Measurements from ENCODE around the gene TOM1L2. TPM values are rescaled to one million over a fixed set of nuclear protein-coding genes. Genes with fewer than 3 reads are reported as not detected.

TOM1L2 gene
- polyA plus RNA-seq, 1 donor from 2014 or later = 40.9 TPM

DNA sequence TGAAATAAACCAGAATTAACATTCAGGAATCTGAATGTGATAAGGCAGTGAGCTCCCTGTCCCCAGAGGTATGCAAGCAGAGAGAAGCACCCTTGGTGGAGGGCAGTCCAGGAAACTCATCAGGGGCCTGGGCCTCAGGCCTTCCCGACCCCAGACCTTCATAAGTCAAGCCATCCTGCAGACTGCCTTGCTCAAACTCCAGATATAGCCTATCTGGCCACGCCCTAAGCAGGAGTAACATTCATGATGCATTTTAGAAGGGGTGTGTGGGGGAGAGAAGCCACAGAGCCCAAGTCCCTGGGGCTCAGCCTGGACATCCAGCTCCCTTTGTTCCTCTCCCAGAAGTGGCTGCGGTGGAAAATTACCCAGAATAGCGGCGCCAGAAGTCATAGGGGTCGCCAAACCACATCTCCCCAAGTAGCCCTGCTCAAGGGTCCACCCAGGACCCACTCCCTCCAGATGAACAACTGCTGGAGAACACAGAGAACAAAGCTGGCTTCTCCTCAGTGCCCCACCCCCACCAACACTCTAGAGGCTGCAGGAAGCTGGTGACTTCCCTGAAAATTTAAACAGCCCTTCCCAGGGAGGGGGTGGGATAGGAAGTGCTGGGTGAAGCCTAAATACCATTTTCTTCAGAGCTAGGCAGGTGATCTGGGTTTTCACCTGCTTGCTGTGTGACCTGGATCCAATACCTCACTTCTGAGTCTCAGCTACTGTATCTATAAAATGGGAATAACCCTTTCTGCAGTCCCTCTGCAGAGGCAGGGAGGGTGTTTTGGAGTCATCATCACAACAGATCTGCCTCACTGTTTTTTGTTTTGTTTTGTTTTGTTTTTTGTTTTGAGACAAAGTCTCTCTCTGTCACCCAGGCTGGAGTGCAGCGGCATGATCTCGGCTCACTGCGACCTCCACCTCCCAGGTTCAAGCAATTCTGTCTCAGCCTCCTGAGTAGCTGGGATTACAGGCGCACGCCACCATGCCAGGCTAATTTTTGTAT, 133.9 kb downstream of the TOM1L2 start:
- H3K36me3 ChIP-seq (ENCODE audit: insufficient read depth, low read length) = no peaks in the 10 kb centered on the region
- no peaks in the 10 kb centered on the region for H3K9me3 ChIP-seq (ENCODE audit: low read length)
- H3K79me2 ChIP-seq (replicated peaks; ENCODE audit: insufficient read depth, low read length) = peaks cover 7% of the 10 kb centered on the region
- no peak overlapping the region for H3K9ac ChIP-seq (ENCODE audit: low read length)
- H3K27me3 ChIP-seq (ENCODE audit: insufficient read depth, low read depth, low read length) = no peaks in the 10 kb centered on the region
- H4K20me1 ChIP-seq (ENCODE audit: insufficient read depth) = no peaks in the 10 kb centered on the region
- no peak overlapping the region for H3K4me2 ChIP-seq (ENCODE audit: low read length)
- no peak for TF ChIP-seq EP300 (conservative IDR thresholded peaks at IDR 0.05; ENCODE audit: poor library complexity, severe bottlenecking)
- no peak for TF ChIP-seq POLR2AphosphoS5 (IDR thresholded peaks at IDR 0.05)
- TF ChIP-seq TAF1 (IDR thresholded peaks at IDR 0.05; ENCODE audit: low read depth) = no peak
- TF ChIP-seq RAD21 (conservative IDR thresholded peaks at IDR 0.05) = no peak
- TF ChIP-seq, protein P1, sequence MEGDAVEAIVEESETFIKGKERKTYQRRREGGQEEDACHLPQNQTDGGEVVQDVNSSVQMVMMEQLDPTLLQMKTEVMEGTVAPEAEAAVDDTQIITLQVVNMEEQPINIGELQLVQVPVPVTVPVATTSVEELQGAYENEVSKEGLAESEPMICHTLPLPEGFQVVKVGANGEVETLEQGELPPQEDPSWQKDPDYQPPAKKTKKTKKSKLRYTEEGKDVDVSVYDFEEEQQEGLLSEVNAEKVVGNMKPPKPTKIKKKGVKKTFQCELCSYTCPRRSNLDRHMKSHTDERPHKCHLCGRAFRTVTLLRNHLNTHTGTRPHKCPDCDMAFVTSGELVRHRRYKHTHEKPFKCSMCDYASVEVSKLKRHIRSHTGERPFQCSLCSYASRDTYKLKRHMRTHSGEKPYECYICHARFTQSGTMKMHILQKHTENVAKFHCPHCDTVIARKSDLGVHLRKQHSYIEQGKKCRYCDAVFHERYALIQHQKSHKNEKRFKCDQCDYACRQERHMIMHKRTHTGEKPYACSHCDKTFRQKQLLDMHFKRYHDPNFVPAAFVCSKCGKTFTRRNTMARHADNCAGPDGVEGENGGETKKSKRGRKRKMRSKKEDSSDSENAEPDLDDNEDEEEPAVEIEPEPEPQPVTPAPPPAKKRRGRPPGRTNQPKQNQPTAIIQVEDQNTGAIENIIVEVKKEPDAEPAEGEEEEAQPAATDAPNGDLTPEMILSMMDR (IDR thresholded peaks at IDR 0.05; ENCODE audit: poor library complexity, severe bottlenecking) = no peak
- TF ChIP-seq MXI1 (conservative IDR thresholded peaks at IDR 0.05; ENCODE audit: poor library complexity, severe bottlenecking) = no peak
- no peak for TF ChIP-seq EZH2 (IDR thresholded peaks at IDR 0.05; ENCODE audit: borderline replicate concordance, insufficient read depth, low read length, poor library complexity, severe bottlenecking)
- TF ChIP-seq, protein P2, sequence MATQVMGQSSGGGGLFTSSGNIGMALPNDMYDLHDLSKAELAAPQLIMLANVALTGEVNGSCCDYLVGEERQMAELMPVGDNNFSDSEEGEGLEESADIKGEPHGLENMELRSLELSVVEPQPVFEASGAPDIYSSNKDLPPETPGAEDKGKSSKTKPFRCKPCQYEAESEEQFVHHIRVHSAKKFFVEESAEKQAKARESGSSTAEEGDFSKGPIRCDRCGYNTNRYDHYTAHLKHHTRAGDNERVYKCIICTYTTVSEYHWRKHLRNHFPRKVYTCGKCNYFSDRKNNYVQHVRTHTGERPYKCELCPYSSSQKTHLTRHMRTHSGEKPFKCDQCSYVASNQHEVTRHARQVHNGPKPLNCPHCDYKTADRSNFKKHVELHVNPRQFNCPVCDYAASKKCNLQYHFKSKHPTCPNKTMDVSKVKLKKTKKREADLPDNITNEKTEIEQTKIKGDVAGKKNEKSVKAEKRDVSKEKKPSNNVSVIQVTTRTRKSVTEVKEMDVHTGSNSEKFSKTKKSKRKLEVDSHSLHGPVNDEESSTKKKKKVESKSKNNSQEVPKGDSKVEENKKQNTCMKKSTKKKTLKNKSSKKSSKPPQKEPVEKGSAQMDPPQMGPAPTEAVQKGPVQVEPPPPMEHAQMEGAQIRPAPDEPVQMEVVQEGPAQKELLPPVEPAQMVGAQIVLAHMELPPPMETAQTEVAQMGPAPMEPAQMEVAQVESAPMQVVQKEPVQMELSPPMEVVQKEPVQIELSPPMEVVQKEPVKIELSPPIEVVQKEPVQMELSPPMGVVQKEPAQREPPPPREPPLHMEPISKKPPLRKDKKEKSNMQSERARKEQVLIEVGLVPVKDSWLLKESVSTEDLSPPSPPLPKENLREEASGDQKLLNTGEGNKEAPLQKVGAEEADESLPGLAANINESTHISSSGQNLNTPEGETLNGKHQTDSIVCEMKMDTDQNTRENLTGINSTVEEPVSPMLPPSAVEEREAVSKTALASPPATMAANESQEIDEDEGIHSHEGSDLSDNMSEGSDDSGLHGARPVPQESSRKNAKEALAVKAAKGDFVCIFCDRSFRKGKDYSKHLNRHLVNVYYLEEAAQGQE (IDR thresholded peaks at IDR 0.05; ENCODE audit: borderline replicate concordance) = no peak
- no peak for TF ChIP-seq SMC3 (conservative IDR thresholded peaks at IDR 0.05; ENCODE audit: poor library complexity)
- no peak overlapping the region for H3K27ac ChIP-seq (ENCODE audit: low read length)
- H3K4me3 ChIP-seq (ENCODE audit: low read length) = no peak overlapping the region
- H2AFZ ChIP-seq (ENCODE audit: low read depth, low read length) = no peak overlapping the region
- no peaks in the 10 kb centered on the region for H3F3A ChIP-seq (ENCODE audit: insufficient read depth, low read length, poor library complexity, severe bottlenecking)
- no peaks in the 10 kb centered on the region for H3K9me2 ChIP-seq (ENCODE audit: insufficient read depth, low read length)

DNA sequence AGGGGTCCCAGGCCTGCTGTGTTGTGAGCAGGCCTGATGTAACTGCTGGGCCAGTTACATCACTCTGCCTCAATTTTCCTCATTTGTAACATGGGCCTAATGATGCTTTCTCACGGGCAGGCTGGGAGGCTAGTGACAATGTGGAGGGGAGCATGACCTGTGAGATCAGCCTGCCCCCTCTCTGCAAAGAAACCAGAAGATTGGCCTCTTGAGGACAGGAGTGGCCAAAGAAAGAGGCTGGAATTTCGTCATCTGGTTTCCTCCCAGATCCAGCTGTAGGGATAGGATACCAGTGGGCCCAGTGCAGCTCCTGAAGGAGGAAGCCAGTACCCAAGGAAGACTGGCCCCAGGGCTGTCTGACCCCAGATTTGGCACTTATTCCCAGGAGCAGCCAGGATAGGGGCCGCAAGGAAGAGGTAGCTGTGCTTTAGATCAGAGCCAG, 134.8 kb downstream of the TOM1L2 start:
- Histone ChIP-seq H3K79me2 (replicated peaks; ENCODE audit: insufficient read depth, low read length) (peaks cover 7% of the 10 kb centered on the region), H3K27ac (ENCODE audit: low read length) (peak overlapping the region; percentile 86), H3K4me3 (ENCODE audit: low read length) (peak overlapping the region; percentile 97), H3K27me3 (ENCODE audit: insufficient read depth, low read depth, low read length) (no peaks in the 10 kb centered on the region), H3K36me3 (ENCODE audit: insufficient read depth, low read length) (no peaks in the 10 kb centered on the region), H3K9me3 (ENCODE audit: low read length) (no peaks in the 10 kb centered on the region), H3K9me2 (ENCODE audit: insufficient read depth, low read length) (no peaks in the 10 kb centered on the region), H4K20me1 (ENCODE audit: insufficient read depth) (no peaks in the 10 kb centered on the region), H3F3A (ENCODE audit: insufficient read depth, low read length, poor library complexity, severe bottlenecking) (no peaks in the 10 kb centered on the region), H3K4me2 (ENCODE audit: low read length) (peak overlapping the region; percentile 48), H2AFZ (ENCODE audit: low read depth, low read length) (no peak overlapping the region), H3K9ac (ENCODE audit: low read length) (peak overlapping the region; percentile 90)
- TF ChIP-seq SMC3 (conservative IDR thresholded peaks at IDR 0.05; ENCODE audit: poor library complexity) (no peak), TAF1 (IDR thresholded peaks at IDR 0.05; ENCODE audit: low read depth) (no peak)

Measured in neural cell (in vitro differentiated cells).